Measurements from ENCODE around the gene EI24. TPM values are rescaled to one million over a fixed set of nuclear protein-coding genes. Genes with fewer than 3 reads are reported as not detected.
A peak's percentile ranks its signal among the peaks of the same experiment; 100 is the strongest.

The EI24 gene
- total RNA-seq, 4 donors from 2014 or later: 43.4 to 92.4 (median 51.2) TPM

DNA sequence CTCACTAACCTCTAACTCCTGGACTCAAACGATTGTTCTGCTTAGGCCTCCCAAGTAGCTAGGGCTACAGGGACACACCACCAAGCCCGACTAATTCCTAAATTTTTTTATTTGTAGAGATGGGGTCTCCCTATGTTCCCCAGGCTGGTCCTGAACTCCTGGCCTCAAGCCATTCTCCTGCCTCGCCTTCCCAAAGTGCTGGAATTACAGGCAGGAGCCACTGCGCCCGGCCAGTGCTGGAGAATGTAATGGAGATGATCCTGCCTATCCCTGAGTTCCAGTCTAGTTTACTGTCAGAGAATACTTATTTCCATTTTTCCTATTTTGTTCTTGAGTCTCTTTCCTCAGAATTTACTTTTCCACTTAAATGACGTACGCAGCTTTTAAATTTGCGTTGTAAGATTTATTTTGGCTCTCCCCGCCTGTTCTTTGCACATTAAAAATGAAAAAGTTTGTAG, 55.5 kb downstream of the EI24 start, which contains the start of gene CHEK1:
CHEK1 (plus strand) TSS at position 408 of the 458 bp plus-strand sequence. CDS start 1,606 bp downstream, outside the sequence.
- no peak for DNase-seq
- peaks cover 0 to 20% (median 0%) of the 10 kb centered on the region in 3 donors for H3K36me3 ChIP-seq
- no peaks in the 10 kb centered on the region for H3K27me3 ChIP-seq
- no peaks in the 10 kb centered on the region for H3K9me3 ChIP-seq
- TF ChIP-seq, protein P1, sequence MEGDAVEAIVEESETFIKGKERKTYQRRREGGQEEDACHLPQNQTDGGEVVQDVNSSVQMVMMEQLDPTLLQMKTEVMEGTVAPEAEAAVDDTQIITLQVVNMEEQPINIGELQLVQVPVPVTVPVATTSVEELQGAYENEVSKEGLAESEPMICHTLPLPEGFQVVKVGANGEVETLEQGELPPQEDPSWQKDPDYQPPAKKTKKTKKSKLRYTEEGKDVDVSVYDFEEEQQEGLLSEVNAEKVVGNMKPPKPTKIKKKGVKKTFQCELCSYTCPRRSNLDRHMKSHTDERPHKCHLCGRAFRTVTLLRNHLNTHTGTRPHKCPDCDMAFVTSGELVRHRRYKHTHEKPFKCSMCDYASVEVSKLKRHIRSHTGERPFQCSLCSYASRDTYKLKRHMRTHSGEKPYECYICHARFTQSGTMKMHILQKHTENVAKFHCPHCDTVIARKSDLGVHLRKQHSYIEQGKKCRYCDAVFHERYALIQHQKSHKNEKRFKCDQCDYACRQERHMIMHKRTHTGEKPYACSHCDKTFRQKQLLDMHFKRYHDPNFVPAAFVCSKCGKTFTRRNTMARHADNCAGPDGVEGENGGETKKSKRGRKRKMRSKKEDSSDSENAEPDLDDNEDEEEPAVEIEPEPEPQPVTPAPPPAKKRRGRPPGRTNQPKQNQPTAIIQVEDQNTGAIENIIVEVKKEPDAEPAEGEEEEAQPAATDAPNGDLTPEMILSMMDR (IDR thresholded peaks at IDR 0.05): no peak
- TF ChIP-seq POLR2A (IDR thresholded peaks at IDR 0.05): no peak
- H3K4me3 ChIP-seq: peak within 1 kb of the TSS; percentile 58 to 86 (median 72)
- H3K27ac ChIP-seq: peak within 1 kb of the TSS; percentile 88 to 98 (median 92)
- peaks cover 0 to 9% (median 1%) of the 10 kb centered on the region in 4 donors for H3K4me1 ChIP-seq

DNA sequence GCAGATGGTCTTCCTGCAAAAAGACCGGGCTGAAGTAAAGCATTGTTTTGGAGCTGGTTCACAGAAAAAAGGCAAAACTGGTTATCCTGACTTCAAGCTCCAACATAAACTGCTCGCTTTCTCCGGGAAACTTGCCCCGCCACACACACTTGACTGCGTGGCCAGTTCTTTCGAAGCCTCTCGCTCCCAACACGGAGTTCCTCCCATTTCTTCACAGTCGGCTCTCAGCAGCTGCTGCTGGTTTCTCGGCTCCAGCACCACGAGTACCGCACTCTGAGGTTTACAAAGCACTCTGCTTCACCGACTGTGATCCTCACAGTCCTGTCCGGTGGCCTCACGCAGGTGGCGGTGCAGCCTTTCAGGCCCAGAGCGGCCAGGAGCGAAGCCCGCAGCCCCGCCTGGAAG, 56.0 kb downstream of the EI24 start:
- Histone ChIP-seq H3K27me3 (no peaks in the 10 kb centered on the region), H3K27ac (peak overlapping the region; percentile 88 to 98 (median 92)), H3K9me3 (no peaks in the 10 kb centered on the region), H3K36me3 (peaks cover 0 to 16% (median 0%) of the 10 kb centered on the region in 3 donors), H3K4me1 (peaks cover 0 to 9% (median 1%) of the 10 kb centered on the region in 4 donors), H3K4me3 (peak overlapping the region; percentile 58 to 86 (median 72))
- TF ChIP-seq POLR2A (IDR thresholded peaks at IDR 0.05): no peak
- TF ChIP-seq, protein P1 (IDR thresholded peaks at IDR 0.05): peak in 1 of 6 experiments; percentile 31
- no peak for DNase-seq

DNA sequence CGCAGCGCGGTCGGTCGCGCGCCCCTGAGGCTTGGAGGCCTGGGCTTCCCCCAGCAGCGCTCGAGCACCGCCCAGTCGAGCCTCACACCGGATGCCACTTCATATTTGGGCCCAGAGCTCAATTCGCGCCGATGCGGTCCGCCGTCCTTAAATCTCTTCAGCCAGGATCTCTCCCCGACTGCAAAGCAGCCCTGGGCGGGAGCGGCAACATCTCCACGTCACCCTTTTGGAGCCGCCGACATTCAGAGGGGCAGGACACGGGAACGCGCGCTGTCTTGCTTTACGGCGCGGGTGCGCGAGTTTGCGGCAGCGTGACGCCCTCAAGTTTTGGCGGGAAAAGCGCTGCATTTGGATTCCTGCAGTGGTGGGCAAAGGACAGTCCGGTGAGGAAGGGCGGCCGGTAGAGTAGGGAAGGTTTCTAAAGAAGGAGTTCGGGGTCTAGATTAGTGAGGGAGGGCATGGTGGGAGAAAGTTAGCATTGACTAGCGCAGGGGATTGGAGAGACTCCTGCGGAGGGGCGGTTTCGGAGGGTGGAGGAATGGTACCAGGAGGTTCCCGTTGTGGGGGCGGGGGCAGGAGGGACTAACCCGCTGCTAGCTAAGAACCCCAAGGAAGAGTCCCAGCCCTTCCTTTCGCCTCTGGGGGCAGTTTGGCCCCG, 56.5 kb downstream of the EI24 start:
- peak overlapping the region; percentile 88 to 98 (median 92) for H3K27ac ChIP-seq
- no peaks in the 10 kb centered on the region for H3K9me3 ChIP-seq
- H3K27me3 ChIP-seq: no peaks in the 10 kb centered on the region
- H3K4me1 ChIP-seq: peaks cover 0 to 9% (median 1%) of the 10 kb centered on the region in 4 donors
- H3K4me3 ChIP-seq: peak overlapping the region; percentile 58 to 86 (median 72)
- TF ChIP-seq POLR2A (IDR thresholded peaks at IDR 0.05): peak; percentile 63 to 78
- TF ChIP-seq, protein P1 (IDR thresholded peaks at IDR 0.05): no peak
- peaks cover 0 to 10% (median 0%) of the 10 kb centered on the region in 3 donors for H3K36me3 ChIP-seq
- peak; percentile 76 to 94 (median 94) for DNase-seq

DNA sequence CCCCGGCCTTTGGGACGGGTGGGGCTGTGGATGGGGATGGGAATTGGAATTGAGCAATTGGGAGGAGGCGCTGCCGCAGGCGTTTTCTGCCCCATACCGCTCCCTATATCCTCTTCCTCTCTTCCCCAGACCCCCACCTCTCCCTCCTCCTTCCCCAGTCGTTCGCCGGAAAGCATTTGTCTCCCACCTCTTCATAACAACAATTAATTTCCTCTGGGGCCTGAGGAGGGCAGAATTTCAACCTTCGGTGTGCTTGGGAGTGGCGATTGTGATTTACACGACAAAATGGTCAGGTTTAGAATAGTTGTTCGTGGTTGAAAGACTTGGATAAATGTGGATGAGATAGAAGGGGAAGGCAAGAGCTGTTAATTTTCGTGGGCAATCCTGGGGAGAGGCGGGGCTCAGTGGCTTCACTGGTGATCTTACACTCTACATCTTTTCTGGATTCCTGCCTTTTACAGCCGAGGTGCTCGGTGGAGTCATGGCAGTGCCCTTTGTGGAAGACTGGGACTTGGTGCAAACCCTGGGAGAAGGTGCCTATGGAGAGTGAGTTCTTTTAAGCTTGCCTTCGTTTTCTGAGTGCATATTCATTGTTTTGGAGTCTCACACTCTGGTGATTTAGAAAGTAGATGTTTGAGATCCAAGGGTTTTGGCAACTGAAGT, 57.1 kb downstream of the EI24 start:
- Histone ChIP-seq H3K27ac (peak overlapping the region; percentile 88 to 98 (median 92)), H3K4me1 (peaks cover 0 to 9% (median 1%) of the 10 kb centered on the region in 4 donors), H3K27me3 (no peaks in the 10 kb centered on the region), H3K36me3 (peaks cover 0 to 4% (median 0%) of the 10 kb centered on the region in 3 donors), H3K9me3 (no peaks in the 10 kb centered on the region), H3K4me3 (peak overlapping the region; percentile 58 to 86 (median 72))
- TF ChIP-seq, protein P1 (IDR thresholded peaks at IDR 0.05): peak in 4 of 6 experiments; percentile 16 to 34 (median 30)
- TF ChIP-seq POLR2A (IDR thresholded peaks at IDR 0.05): no peak
- peak in 2 of 3 donors; percentile 47 to 50 for DNase-seq

DNA sequence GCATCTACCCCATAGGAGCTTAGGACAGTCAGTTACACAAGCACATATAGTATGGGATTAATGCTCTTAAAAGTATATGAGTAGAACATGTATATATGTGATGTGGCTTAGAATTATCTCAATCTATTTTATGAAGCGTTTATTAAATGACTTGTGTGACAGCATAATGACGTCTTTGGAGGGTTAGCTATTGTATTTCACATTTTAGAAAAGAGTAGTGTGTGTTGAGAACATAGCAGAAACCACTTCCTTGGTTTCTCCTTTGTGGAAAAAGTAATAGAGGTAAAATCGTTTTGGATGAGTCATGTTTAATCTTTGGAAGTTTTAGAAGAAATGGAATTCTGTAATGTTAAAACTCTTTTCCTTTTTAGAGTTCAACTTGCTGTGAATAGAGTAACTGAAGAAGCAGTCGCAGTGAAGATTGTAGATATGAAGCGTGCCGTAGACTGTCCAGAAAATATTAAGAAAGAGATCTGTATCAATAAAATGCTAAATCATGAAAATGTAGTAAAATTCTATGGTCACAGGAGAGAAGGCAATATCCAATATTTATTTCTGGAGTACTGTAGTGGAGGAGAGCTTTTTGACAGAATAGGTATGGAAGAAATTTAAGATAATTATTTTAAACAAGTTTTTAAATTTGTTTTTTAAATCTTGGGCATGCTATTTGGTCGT, 58.1 kb downstream of the EI24 start:
- Histone ChIP-seq H3K4me1 (peaks cover 0 to 9% (median 1%) of the 10 kb centered on the region in 4 donors), H3K36me3 (no peaks in the 10 kb centered on the region), H3K4me3 (no peak overlapping the region), H3K9me3 (no peaks in the 10 kb centered on the region), H3K27ac (no peak overlapping the region), H3K27me3 (no peaks in the 10 kb centered on the region)
- TF ChIP-seq, protein P1 (IDR thresholded peaks at IDR 0.05): no peak
- TF ChIP-seq POLR2A (IDR thresholded peaks at IDR 0.05): no peak
- no peak for DNase-seq

All from Peyer's patch (tissue), 4 donors.